ENCODE measurements around the gene FOXD2.

Gene FOXD2

DNA sequence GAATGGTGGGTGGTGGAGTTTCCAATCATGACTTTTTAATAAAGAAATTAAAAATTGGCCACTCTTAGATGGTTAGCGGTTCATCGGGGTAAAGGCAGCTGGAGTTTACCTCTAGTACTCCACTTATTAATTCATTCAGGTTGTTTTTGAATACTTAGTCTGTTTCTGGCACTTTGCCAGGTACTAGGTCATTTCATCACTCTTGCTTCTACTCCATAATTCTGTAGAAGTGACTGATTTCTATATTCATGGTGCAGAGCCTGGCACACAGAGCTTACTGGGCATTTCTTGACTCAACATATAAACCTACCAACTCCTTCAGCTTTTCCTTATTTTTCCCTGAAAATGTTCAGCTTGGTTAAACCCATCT lies 31.5 kb downstream of the FOXD2 start:
- DNase-seq, result no peak

- no peak for DNase-seq
Observed at GRCh38 chr1:47469910-47470309, 32.1 kb downstream of the FOXD2 start.

- DNase-seq, result no peak
Observed at GRCh38 chr1:47471163-47471562, 33.3 kb downstream of the FOXD2 start.

DNA sequence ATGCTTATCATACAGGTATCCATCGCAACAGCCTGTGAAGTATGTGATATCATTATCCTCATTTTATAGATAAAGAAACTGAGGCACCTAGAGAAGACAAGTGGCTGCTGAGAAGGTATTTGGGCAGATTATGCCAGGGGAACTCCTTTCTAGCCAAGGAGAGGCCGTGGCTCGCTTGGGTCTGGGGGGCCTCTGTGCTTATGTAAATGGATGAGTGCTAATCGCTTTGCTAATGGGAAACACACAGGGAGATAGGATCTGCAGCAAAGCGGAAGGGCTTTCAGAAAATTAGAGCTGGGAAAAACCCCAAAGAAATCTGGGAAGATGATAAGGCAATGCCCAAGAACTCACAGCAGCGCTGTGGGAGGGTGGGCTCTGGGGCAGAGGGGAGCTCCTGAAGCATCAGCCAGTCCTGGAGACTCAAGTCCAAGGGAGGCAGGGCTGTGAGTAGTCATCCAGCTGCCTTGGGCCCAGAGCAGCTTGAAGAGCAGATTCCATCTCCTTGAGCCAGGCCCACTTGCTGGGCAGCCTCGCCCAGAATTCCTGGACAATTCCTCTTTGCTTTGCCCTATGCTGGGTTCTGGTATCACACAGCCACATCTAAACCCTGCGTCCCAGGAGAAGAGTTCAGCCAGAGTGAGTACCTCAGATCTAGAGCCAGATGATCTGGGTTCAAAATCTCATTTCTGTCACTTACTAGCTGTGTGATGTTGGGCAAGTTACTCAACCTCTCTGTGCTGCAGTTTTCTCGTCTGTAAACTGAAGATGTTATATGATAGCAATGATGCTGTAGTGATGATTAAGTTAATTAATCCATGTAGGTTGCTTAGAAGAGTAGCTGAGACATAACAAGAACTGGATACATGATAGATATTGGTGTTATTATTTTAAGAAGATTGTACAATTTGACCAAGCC lies 36.7 kb downstream of the FOXD2 start:
- no peak for DNase-seq

GRCh38 chr1:47477595-47478080 lies 39.8 kb downstream of the FOXD2 start:
- no peak for DNase-seq

GRCh38 chr1:47478090-47478489 lies 40.2 kb downstream of the FOXD2 start:
- DNase-seq, result no peak

DNA sequence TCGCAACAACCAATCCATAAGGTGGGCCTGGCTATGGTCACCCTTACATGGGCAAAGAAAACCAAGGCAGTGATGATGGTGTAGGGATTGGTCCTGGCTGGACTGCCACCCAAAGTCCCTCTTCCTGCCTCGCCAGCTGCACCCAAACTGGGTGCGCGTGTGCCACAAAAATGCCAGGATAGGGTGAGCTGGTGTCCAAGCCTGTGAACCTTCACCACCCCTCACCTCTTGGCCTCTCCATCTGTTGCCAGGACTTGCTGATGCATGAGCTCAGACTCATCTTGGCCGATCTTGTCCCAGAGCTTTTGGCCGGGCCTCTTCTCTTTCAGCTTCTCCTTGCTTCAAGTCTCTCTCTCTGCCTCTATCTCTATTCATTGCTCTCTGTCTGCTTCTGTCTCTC lies 41.8 kb downstream of the FOXD2 start:
- DNase-seq, result no peak

- DNase-seq, result no peak
Observed at GRCh38 chr1:47481936-47482335, 44.1 kb downstream of the FOXD2 start.

- DNase-seq, result no peak
Observed at GRCh38 chr1:47482786-47483185, 44.9 kb downstream of the FOXD2 start.

DNA sequence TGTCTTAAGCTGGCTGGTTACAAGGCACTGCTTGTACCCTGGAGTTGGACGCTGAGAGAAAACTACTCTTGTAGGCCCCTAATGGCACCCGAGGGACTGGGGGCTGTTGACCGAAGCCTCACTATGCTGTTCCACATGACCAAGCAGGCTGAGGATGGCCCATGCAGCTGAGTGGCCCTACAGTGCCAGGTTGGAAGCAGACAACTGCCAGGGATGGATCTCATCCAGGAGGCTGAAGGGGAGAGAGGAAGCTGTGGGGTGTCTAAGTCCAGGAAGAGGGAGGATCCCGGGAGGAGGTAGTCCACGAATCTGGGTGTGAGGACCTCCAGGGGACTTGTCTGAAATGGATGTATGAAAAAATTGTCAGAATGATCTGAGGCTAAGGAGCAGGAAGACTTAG lies 45.8 kb downstream of the FOXD2 start:
- DNase-seq, result no peak

- DNase-seq, result no peak
Observed at GRCh38 chr1:47485817-47486216, 48.0 kb downstream of the FOXD2 start.

- DNase-seq, result no peak
Observed at GRCh38 chr1:47487332-47487731, 49.5 kb downstream of the FOXD2 start.

- no peak for DNase-seq
Observed at GRCh38 chr1:47487850-47488450, 50.1 kb downstream of the FOXD2 start.

All from activated CD8-positive, alpha-beta memory T cell treated with anti-CD3 and anti-CD28 coated beads, Interleukin-2, amount 50 U/mL, for 48 hours (primary cell).